GM21423 (cell line): Measurements from ENCODE around the gene SLC12A7.
"Not testable (repeated sequence)": the region's sequence is repeated elsewhere in the genome, so short reads cannot be mapped to it uniquely, and the experiment has no call there.

ENCODE experiments used
- ATAC-seq: cut with Tn5 transposase; IDR thresholded peaks from one replicate; pipeline ENCODE4 v1.9.1; 2021; ENCODE audit warnings: mild to moderate bottlenecking, moderate library complexity; ENCODE audit not compliant: unreplicated experiment

SLC12A7 gene

DNA sequence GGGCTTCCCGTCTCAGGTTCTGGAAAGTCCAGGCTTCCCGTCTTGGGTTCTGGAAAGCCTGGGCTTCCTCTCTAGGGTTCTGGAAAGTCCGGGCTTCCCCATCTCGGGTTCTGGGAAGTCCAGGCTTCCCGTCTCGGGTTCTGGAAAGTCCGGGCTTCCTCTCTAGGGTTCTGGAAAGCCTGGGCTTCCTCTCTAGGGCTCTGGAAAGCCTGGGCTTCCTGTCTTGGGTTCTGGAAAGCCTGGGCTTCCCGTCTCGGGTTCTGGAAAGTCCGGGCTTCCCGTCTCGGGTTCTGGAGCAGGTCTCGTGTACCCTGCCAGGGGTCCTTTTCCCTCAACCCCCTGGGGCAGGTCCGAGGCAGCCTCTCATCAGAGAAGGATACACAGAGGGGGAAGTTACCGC lies 28.8 kb downstream of the SLC12A7 start:
- not testable (repeated sequence) for ATAC-seq

DNA sequence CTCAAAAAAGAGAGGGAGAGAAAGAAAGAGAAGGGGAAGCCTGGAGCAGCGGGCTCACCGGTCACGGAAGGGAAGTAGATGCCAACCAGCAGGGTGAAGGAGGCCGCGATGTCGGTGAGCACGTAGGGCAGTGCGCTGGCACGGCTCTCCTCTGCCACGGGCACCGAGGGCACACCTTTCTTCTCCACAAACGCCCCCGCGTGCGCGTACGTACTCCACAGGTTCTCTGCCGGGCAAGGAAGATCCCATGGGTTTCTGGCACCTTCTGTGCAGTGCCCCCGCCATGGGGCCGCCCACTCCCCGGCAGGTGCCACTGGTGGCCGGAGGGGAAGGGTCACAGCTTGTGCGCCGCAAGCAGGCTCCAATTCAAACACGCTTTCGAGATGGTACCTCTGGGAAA lies 30.3 kb downstream of the SLC12A7 start:
- no peak for ATAC-seq

- no peak for ATAC-seq
These were observed 31.4 kb downstream of the SLC12A7 start for GRCh38 chr5:1080432-1080831.

DNA sequence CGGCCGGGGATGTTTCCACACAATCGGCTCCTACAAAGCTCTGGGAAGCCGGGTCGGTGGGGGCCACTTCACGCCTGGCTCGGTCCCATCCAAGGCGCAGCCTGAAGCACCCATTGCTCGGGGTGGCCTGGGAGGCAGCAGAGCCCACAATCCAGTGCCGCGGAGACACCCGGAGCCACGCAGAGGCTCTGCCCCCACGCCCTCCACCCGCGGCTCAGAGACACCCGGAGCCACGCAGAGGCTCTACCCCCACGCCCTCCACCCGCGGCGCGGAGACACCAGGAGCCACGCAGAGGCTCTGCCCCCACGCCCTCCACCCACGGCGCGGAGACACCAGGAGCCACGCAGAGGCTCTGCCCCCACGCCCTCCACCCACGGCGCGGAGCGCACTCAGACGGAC lies 31.9 kb downstream of the SLC12A7 start:
- no peak for ATAC-seq

DNA sequence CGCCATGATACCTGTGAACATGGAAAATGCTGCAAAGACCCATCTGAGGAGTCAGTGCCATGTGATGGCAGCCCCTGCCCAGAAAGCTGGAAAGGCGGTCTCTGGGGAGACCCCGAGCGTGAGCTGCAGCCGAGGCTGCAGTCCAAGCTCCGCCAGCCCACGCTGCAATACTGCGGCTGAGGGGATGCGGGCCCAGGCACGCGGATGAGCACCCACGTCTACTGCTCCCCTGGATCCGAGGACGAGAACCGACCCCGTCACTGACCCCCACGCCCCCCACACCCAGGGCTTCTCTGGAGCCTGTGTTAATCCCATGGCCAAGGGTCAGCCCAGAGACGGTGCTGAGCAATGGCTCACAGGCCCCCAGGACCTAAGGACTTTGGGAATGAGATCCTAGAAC lies 32.4 kb downstream of the SLC12A7 start:
- ATAC-seq = no peak

DNA sequence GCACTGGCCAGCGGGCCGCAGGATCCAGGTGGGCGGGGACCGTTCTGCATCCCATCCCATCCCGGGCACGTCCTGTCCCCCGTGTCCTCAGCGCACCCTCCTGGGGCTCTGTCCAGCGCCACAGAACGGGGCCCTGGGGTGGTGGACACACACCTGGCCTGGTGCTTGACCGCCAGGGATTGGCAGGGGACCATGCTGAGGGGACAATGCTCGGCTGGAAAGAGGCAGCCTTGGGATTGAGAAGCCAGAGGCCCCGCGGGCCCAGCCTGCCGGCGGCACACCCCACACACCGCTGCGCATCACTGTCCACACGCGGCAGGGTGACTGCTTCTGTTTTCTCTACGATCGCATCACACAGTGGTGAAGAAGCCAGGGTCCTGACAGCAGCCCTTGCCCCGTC lies 33.0 kb downstream of the SLC12A7 start:
- no peak for ATAC-seq

- no peak for ATAC-seq
These were observed 33.7 kb downstream of the SLC12A7 start for GRCh38 chr5:1078206-1078605.

DNA sequence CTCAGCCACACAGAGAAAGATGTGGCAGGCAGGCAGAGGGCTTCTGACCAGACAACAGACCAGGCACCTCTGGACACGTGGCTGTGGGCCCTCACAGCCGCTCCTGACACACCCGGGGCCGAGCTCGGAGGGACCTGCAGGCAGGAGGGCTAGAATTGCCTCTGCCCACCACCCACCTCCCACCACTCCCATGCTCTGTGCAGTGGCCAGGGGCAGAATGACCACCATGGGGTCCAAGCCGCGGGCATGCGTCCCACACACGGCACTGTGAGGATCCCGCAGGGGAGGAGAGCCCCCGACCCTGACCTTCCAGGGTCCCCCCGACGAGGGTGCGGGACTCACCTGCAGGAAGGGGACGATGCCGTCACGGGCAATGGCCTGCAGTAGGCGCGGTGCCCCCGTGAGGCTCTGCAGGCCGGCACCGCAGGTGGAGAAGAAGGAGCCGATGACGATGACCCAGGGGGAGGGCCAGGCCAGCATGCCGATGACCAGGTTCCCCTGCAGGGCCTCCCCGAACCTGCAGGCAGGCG lies 34.3 kb downstream of the SLC12A7 start:
- ATAC-seq = no peak

GRCh38 chr5:1077026-1077425 lies 34.8 kb downstream of the SLC12A7 start:
- no peak for ATAC-seq

GRCh38 chr5:1076406-1076805 lies 35.5 kb downstream of the SLC12A7 start:
- ATAC-seq = no peak

DNA sequence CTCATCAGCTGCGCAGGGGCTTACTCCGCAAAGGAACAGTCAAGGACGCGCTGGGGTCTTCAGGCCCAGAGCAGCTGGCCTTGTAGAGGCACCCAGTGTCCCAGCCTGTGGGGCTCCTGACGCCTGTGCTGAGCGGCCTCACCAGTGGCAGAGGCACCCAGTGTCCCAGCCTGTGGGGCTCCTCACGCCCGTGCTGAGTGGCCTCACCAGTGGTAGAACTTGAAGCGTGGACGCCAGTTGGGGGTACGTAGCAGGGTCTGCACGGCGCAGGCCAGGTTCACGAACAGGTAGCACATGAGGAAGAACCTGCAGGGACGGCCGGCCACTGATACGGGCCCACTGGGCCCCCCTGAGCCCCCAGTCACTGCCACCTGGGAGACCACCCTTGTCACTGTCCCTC lies 35.9 kb downstream of the SLC12A7 start:
- ATAC-seq = no peak

DNA sequence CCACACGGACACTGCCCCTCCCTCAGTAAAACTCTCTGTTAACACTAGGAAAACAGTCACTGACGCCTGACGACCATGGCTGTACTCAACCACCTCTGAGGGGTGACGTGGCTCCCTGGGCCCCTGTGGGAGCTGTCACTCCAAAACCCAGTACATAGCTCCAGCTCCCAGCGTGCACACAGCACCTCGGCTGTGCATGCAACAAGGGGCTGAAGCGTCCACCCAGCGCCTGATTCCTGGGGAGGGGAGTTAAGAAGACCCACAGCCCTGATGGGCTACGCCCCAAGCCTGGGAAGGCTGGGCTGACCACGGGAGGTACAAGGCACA lies 36.3 kb downstream of the SLC12A7 start:
- ATAC-seq = no peak

DNA sequence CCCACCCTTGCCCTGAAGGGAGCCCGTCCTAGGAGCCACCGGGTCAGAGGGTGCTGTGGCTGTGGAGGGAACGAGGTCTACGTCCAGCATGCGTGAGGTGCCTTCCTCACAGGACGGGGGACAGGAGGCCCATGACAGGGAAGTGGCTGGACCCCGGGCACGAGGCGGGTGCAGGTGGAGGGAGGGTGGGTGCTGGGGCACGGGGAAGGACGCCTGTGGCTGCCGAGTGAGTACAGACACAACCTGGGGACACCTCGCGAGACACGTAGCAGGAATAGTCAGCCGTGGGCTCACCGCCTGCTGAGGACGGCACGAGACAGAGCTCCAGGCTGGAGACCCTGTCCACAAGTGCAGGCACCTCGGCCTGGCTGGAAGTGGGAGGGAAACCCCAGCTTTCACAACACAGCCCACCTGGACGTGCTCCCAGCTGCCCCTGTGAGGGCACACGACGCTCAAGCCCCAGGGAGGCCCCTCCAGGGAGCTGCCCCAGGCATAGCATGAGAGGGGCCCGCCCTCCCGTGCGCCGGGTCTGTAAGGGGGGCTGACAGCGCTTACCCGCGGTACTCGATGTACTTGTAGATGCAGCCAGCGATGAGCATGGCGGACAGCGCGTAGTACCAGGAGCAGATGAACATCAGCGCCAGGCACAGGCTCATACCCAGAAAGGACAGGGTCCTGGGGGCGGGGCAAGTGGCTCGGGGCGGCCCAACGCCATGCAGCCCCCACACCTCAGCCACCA lies 36.9 kb downstream of the SLC12A7 start:
- ATAC-seq = no peak

- ATAC-seq = no peak
These were observed 37.6 kb downstream of the SLC12A7 start for GRCh38 chr5:1074226-1074625.

DNA sequence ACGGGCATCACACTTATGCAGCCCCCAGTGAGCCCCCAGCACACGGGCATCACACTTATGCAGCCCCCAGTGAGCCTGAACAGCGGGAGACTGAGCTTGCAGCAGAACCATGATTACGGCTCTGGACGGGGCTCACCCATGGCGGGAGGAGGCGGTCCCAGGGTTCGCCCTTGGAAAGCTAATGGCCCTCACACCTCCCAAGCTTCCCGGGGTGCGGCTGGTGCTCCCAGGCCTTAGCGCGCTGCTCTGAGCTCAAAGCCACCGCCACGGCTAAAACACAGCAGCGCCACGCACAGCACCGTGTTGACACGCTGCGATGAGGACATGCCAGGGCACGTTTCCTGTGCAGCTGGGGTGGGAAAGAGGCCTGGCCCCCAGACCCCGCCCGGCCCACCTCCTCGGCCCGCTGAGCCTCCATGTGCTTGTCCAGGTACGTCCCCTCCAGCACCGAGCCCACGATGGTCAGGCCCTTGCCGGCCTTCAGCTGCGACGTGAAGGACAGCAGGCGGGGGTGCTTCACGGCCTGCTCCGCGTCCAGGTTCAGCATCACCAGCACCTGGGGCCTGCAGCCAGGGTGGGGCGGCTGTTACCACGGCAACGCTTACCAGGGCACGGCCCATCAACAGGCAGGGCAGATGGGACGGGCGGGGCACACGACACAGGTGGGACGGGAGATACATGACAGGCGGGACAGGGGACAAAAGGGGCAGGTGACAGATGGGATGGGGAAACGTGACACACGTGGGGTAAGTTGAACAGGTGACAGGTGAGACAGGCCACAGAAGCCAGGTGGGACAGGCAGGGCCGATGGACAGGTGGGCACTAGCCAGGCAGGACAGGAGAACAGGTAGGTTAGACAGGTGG lies 38.4 kb downstream of the SLC12A7 start:
- no peak for ATAC-seq

GRCh38 chr5:1069720-1070088 lies 42.2 kb downstream of the SLC12A7 start:
- ATAC-seq = no peak

DNA sequence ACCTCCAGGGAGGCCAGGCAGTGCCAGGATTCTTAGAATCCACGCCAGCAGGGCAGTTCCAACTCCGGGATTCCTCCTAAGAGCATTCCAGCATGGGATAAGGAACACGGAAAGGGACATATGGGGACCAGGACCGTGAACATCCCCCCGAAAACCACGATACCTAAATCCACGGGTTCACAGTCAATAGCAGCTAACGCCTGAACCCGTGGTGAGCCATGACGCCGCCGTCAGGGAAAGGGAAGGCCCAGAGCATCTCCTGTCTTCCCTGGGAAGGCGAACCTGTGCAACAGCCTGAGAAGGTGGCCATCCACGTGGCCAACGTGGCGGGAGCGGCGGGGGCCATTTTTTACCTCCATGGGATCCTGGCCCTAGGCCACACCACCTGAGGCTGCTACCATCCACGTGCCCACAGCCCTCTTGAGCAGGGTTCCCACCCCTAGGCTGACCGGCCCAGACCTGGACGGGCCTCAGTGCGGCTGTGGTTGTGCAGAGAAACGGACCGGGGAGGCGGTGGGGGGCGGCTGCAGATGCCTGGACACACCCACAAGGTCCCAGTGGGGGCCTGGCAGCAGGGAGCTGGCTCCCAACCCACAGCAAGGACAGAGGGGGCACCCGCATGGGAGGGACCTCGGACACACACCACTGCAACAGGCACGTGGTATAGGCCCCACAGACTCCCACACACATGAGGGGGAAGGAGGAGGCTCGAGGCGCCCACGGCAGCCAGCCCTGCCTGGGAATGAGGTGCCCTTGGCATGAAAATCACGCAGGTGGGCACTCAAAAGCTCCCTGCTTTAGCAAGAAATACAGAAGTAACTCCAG lies 42.8 kb downstream of the SLC12A7 start:
- no peak for ATAC-seq

DNA sequence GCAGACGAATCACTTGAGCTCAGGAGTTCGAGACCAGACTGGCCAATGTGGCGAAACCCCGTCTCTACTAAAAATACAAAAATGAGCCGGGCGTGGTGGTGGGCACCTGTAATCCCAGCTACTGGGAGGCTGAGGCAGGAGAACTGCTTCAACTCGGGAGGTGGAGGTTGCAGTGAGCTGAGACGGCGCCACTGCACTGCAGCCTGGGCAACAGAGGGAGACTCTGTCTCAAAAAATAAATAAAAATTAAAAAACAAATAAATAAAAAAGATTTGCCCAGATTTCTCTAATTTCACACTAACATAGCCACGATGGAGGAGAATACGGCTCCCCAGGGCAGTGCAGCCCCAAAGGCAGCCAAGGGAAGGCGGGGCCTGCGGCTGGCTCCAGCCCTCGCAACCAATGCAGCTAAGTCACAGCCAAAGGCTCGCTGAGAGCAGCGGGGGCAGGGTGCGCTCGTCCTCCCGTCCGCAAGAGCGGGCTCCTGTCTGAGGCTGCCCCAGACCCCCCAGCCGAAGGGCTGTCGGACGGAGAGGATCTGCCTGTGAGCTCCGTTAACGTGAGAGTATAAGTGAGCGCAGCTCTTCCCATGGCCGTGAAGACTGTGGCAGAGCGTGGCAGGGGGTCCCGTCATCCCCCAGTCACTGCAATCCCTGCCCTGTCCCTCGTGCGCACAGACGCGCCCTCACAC lies 43.5 kb downstream of the SLC12A7 start:
- no peak for ATAC-seq

- ATAC-seq = no peak
These were observed 44.4 kb downstream of the SLC12A7 start for GRCh38 chr5:1067141-1068121.

DNA sequence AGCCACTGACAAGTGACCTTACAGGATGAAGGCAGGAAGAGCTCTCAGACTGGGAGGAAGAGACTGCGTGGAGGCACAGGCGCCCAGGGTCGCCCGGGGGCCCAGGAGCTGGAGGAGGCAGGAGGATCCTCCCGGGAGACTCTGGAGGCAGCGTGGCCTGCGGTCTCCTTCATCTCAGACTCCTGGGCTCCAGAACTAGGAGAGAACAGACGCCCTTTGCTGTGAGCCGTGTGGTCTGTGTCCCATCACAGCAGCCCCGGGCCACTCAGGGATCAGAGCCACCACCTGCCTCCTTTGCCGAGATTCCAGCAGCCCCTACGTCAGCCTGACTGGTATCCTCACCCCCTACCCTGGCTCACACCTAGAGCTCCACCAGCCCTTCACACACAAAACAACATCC lies 45.2 kb downstream of the SLC12A7 start:
- ATAC-seq = no peak
